ENCODE results near the gene SMIM45.

SMIM45 gene

DNA sequence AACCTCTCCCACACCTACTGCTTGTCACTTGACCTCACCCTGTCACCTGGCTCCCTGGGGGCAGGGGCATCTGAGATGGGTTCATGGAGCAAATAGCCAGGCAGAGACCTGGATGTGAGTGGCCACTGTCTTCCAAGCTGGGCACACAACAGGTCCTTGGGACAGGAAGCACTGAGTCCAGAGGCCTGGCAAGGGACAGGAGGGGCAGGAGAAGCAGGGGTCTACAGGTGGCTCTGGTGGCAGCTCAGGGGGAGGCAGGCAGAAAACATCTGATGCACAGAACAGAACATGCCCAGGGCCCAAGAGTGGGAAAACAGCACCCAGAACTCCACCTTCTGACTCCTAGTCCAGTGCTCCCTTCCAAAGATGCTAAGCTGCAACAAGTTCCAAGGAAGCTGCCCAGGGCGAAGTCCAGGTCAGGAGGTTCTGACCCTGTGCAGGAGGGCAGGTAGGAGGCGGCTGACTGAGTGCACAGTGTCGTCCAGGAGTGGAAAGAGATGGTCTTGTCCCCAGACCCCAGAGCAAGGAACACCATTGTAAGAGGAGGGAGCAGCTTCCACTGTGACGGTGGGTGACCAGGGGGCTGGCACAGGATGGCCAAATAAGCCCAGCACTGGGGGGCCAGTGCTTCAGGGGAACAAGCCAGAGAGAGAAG, 28.9 kb upstream of the SMIM45 start:
- Mint-ChIP-seq H3K27ac (peak overlapping the region; percentile 12), H3K4me1 (ENCODE audit: low read depth) (peaks cover 36% of the 10 kb centered on the region), H3K36me3 (ENCODE audit: low read depth) (peaks cover 1% of the 10 kb centered on the region), H3K9me3 (no peaks in the 10 kb centered on the region), H3K27me3 (peaks cover 4% of the 10 kb centered on the region), H3K4me3 (no peak overlapping the region)
- DNase-seq, result no peak

DNA sequence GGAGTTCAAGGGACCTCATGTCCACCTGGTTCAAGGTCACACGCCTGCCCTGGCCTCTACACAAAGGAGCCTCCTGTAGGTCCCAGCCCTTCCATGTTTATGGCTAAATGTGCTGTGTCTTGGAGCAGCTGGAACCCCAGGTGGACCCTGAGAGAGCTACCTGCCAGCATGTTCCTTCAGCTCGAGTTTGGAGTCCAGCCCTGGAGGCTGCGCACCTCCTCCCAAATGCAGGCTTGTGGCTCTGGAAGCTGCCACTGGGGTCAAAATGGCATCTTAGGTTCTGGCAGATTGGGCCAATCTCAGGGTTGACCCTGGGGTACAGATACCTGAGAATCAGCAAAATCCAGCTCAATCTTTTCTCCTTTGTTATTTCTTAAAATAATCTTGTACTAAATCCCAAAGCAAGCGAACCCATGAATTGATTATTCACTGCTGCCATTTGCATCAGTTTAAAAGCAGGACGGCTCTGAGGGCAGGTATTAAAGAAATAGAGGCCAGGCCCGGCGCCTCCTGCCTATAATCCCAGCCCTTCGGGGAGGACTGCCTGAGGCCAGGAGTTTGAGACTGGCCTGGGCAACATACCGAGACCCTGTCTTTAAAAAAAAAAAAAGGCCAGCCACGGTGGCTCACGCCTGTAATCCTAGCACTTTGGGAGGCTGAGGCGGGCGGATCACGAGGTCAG, 28.2 kb upstream of the SMIM45 start:
- H3K4me3 Mint-ChIP-seq, result no peak overlapping the region
- H3K27me3 Mint-ChIP-seq, result peaks cover 4% of the 10 kb centered on the region
- H3K9me3 Mint-ChIP-seq, result no peaks in the 10 kb centered on the region
- H3K27ac Mint-ChIP-seq, result no peak overlapping the region
- DNase-seq, result no peak
- H3K36me3 Mint-ChIP-seq (ENCODE audit: low read depth), result peaks cover 1% of the 10 kb centered on the region
- H3K4me1 Mint-ChIP-seq (ENCODE audit: low read depth), result peaks cover 38% of the 10 kb centered on the region

DNA sequence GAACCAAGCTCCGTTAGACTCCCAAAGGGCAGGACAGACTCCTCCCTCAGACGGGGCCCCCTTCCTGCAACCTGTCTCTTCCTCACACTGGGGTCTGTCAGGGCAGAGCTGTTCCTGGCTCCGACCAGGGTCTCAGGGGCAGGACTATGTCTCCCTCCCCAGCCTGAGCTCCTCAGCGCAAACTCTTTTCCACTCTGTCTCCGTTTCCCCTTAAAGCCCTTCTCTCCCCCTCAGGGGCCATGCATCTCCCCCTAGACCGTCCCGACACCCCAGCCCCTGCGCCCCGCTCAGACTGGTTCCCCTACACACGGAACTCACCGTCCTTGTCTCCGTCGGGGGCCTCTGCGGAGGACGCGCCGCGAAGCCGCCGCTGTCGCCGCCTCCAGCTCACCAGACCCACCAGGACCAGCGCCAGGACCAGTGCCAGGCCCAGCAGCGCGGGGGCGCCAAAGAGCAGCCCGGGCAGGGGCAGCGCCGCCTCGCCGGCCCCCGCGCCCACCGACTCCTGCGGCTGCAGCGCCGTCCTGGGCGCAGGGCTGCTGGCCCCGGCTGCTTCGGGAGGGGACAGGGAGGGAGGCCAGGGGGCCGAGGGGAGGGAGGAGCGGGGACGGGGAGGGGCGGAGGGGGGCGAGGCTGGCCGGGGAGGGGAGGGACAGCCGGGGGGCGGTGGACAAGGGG, 26.0 kb upstream of the SMIM45 start:
- Mint-ChIP-seq H3K36me3 (ENCODE audit: low read depth) (peaks cover 4% of the 10 kb centered on the region), H3K4me1 (ENCODE audit: low read depth) (peaks cover 35% of the 10 kb centered on the region), H3K4me3 (peak overlapping the region; percentile 77), H3K27ac (peak overlapping the region; percentile 85), H3K27me3 (peaks cover 4% of the 10 kb centered on the region), H3K9me3 (no peaks in the 10 kb centered on the region)
- peak; percentile 87 for DNase-seq

DNA sequence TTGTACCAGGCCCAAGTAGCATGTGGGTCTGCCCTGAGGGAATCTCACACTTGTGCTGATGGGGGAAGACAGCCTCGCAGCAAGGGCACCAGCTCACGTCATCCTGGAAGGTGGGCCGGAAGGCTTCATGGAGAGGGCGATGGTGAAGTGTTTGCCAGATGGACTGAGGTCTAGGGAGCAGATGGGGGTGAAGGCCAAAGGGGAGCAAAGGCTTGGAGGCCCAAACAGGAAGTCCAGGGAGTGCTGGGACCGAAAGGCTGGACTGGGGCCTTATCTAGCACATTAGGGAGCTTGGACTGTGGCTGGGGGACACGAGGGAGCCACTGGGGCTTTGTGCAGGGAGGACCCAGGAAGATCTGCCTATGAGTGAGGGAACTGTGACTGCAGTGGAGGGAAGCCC, 24.1 kb upstream of the SMIM45 start:
- Mint-ChIP-seq H3K4me3 (peak overlapping the region; percentile 62), H3K9me3 (no peaks in the 10 kb centered on the region), H3K27ac (peak overlapping the region; percentile 57), H3K36me3 (ENCODE audit: low read depth) (peaks cover 12% of the 10 kb centered on the region), H3K27me3 (peaks cover 4% of the 10 kb centered on the region), H3K4me1 (ENCODE audit: low read depth) (peaks cover 35% of the 10 kb centered on the region)
- DNase-seq, result no peak

DNA sequence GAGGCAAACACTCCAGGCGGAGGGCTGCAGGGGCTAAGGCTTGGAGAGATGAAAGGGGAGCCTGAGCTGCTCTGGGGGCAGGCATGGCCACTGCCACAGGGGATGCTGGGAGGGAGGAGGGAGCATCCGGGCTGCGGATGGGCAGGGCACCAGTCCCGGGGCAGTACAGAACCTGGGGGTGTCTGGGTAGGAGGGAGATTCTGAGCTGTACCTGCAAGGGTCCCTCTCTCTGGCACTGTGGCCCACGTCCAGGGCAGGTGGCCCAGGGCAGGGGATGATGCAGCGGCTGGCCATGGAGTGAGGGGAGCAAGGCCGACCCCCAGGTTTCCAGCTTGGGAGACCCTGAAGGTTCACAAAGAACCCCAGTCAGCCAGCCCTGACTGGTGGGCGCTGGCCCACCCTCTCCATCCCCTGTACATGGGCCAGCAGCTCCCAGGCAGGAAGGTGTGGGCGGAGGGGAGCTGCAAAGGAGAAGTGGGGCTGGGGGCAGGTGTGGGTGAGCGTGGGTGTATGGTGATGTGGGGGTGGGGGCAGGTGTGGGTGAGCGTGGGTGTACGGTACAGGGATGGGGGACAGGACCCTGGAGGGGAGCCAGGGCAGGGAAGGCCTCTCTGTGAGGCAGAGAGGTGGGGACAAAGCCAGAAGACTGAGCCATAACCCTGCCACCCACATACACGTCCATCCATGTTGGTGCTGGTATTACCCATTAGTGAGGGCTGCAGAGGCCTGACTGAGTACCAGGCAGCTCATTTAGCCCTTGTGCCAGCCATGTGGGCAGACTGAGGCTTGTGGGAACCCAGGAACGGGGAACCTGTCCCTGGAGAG, 23.1 kb upstream of the SMIM45 start:
- H3K27ac Mint-ChIP-seq, result peak overlapping the region; percentile 63
- no peaks in the 10 kb centered on the region for H3K9me3 Mint-ChIP-seq
- peaks cover 14% of the 10 kb centered on the region for H3K36me3 Mint-ChIP-seq (ENCODE audit: low read depth)
- no peak for DNase-seq
- H3K4me1 Mint-ChIP-seq (ENCODE audit: low read depth), result peaks cover 35% of the 10 kb centered on the region
- no peak overlapping the region for H3K4me3 Mint-ChIP-seq
- H3K27me3 Mint-ChIP-seq, result peaks cover 4% of the 10 kb centered on the region

DNA sequence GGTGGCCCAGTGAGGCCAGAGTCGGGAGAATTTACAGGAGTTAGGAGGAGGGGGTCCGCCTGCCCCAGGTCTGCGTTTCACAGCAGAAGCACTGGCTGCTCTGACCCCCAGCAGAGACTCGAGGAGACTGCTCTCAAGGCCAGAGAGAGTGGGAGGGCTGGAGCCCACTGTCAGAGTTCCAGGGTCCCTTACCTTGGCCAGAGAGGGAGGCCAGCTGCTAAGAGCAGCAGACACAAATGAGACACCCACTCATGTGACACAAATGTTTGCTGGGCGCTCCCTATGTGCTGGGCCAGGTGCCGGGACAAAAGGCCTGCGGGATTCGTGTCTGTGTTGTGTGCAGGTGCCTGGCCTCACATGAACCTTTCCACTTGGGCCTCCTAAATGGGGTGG, 22.5 kb upstream of the SMIM45 start:
- no peak for DNase-seq
- Mint-ChIP-seq H3K4me3 (no peak overlapping the region), H3K27me3 (peaks cover 4% of the 10 kb centered on the region), H3K27ac (peak overlapping the region; percentile 63), H3K36me3 (ENCODE audit: low read depth) (peaks cover 19% of the 10 kb centered on the region), H3K9me3 (no peaks in the 10 kb centered on the region), H3K4me1 (ENCODE audit: low read depth) (peaks cover 35% of the 10 kb centered on the region)

DNA sequence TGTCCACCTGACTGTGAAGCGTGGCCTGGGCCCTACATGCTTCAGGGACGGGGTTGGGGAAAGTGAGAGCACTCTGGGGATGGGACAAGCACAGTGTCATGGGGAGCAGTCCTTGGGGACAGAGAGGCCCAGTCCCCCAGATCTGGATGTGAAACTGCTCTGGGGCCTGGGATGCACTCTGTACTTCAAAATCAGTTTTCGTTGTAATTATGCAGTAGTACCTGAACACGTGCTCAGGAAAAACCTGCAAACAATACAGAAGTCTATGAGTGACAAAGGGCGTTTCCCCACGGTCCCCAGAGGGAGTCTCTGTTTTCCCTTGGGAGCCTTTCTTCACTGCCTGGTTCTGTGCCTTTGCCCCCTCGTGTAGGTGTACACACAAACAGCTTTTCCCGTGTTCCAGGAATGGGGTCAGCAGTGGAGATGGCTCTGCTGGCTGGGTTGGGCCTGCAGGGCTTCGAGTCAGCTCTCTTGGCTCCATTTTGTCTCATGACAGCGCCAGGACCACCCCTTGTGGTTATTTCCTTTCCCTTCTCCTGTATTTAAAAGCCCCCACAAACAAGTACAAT, 20.2 kb upstream of the SMIM45 start:
- DNase-seq, result no peak
- Mint-ChIP-seq H3K36me3 (ENCODE audit: low read depth) (peaks cover 38% of the 10 kb centered on the region), H3K9me3 (no peaks in the 10 kb centered on the region), H3K4me1 (ENCODE audit: low read depth) (peaks cover 28% of the 10 kb centered on the region), H3K27ac (no peak overlapping the region), H3K4me3 (no peak overlapping the region), H3K27me3 (no peaks in the 10 kb centered on the region)

DNA sequence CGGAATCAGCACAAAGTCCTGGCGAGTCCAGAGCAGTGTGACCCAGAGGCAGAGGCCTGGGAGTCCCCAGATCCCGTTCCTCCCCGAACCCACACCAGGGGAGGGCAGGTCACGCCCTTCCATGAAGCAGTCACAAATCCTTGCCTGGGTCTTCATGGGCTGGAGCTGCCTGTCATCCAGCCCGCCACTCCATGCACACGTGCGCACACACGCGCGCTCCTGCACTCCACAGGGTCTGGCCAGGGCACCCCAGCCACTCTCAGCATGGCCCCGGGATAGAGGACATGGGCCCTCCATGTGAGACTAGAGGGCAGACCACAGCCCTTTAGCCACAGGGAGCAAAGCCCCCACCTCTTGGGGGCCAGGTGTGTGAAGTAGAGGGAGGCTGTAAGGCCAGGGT, 19.6 kb upstream of the SMIM45 start:
- H3K27ac Mint-ChIP-seq, result no peak overlapping the region
- no peak for DNase-seq

DNA sequence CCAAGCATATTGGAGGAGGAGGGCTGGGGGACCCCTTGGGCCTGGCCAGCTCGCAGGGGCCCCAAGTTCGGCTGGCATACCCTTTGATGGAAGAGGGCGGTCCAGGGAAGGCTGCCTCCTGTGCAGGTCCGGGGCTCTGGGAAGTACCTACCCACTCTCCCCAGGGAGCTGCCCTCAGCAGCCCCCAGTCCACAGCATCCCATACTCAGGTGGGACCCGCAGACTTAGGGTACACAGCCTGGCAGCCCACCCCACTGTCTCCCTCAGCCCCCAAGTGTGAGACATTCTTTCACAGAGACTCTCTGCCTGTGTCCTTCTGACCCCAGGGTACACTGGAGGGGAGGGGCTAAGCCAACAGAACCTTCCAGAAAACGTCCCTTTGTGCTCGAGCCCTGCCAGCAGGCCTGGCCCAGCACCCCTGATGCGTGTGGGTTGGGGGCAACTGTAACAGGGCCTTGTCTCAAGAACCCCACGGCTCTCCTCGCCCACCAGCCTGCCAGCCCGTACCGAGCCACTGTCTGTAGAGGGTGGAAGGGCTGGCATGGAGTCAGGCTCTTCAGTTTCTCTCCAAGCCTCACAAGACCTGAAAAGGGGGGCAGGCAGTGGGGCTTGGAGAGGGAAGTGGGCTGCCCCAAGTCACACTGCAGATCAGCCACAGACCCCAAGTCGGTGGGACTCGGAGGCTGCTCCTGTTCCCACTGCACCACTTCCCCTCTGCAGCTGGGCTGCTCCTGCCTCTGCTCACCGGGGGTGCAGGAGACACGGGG, 18.4 kb upstream of the SMIM45 start:
- peaks cover 16% of the 10 kb centered on the region for H3K4me1 Mint-ChIP-seq (ENCODE audit: low read depth)
- H3K27ac Mint-ChIP-seq, result peak overlapping the region; percentile 52
- H3K4me3 Mint-ChIP-seq, result no peak overlapping the region
- no peaks in the 10 kb centered on the region for H3K27me3 Mint-ChIP-seq
- peaks cover 56% of the 10 kb centered on the region for H3K36me3 Mint-ChIP-seq (ENCODE audit: low read depth)
- H3K9me3 Mint-ChIP-seq, result no peaks in the 10 kb centered on the region
- DNase-seq, result no peak

More for the DNA sequence above, 19.6 kb upstream of the SMIM45 start:
- Mint-ChIP-seq H3K4me1 (ENCODE audit: low read depth) (peaks cover 23% of the 10 kb centered on the region), H3K4me3 (no peak overlapping the region), H3K36me3 (ENCODE audit: low read depth) (peaks cover 44% of the 10 kb centered on the region), H3K9me3 (no peaks in the 10 kb centered on the region), H3K27me3 (no peaks in the 10 kb centered on the region)

DNA sequence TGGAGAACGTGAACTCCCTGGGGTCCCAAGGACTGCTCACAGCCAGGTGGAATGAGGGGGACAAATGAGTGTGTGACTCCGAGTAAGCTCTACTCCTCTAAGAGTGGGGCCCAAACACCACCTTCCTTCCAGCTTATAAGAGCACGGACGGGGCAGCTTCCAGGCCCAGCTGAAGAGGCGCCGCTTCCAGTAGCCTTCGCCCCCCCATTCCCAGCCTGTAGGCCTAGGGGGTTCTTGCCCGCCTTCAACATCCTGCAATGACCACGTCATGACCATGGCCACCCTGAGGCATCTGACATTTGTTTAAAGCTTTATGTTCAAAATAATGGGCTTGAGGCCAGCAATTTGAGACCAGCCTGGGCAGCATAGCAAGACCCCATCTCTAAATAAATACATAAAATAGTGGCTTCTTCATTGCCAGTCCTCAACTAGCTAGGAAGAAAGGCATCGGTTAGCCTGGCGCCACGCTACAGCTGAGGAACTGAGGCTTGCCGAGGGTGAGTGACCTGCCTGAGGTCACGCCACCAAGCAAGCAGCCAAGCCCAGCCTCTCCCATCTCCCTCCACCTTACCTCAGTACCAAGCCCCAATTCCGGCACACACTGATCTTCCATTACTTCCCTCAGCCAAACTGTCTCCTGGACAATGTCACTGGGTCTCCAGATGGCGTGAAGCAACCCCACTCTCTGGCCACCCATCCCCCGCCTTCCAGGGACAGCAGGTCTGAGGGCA, 17.5 kb upstream of the SMIM45 start:
- no peak for DNase-seq
- Mint-ChIP-seq H3K4me1 (ENCODE audit: low read depth) (peaks cover 16% of the 10 kb centered on the region), H3K27me3 (no peaks in the 10 kb centered on the region), H3K4me3 (no peak overlapping the region), H3K9me3 (no peaks in the 10 kb centered on the region), H3K27ac (no peak overlapping the region), H3K36me3 (ENCODE audit: low read depth) (peaks cover 62% of the 10 kb centered on the region)

DNA sequence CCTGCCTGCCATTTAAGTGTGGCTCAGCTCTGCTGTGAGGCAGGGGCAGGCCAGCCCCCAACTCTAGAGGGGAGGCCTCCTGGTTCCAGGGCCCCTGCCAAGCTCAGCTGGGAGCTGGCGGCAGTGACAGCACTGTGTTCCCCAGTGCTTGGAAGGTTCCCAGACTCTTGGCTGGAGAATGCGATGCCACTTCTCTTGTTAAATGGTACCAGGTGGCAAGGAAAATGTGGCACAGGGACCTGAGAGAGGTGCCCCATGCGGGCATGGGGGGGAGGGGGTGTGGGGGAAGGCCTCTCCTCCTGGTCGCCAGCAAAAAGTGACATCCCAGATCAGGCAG, 17.0 kb upstream of the SMIM45 start:
- Mint-ChIP-seq H3K4me3 (no peak overlapping the region), H3K36me3 (ENCODE audit: low read depth) (peaks cover 67% of the 10 kb centered on the region), H3K9me3 (no peaks in the 10 kb centered on the region), H3K27me3 (no peaks in the 10 kb centered on the region), H3K4me1 (ENCODE audit: low read depth) (peaks cover 20% of the 10 kb centered on the region), H3K27ac (no peak overlapping the region)
- DNase-seq, result no peak

DNA sequence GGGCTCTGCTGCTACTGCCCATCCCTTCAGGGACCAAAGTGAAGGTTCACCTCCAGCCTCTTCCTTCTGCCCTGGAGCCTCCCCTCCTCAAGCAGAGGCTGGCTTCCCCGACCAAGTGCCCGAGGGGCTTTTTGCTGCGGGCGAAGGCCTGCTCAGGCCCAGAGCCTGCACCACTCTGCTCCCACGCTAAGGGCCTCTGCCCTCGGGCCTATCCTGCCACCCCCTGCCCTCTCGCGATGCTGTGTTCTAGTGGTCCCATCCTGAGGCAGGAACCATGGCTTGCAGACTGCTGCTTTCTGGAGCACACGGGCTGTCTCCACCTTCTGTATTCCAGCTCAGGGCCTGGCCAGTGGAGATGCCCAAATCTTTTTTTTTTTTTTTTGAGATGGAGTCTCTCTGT, 16.4 kb upstream of the SMIM45 start:
- H3K4me3 Mint-ChIP-seq, result no peak overlapping the region
- DNase-seq, result no peak
- peaks cover 25% of the 10 kb centered on the region for H3K4me1 Mint-ChIP-seq (ENCODE audit: low read depth)
- no peaks in the 10 kb centered on the region for H3K27me3 Mint-ChIP-seq
- peak overlapping the region; percentile 14 for H3K27ac Mint-ChIP-seq
- no peaks in the 10 kb centered on the region for H3K9me3 Mint-ChIP-seq
- H3K36me3 Mint-ChIP-seq (ENCODE audit: low read depth), result peaks cover 73% of the 10 kb centered on the region

DNA sequence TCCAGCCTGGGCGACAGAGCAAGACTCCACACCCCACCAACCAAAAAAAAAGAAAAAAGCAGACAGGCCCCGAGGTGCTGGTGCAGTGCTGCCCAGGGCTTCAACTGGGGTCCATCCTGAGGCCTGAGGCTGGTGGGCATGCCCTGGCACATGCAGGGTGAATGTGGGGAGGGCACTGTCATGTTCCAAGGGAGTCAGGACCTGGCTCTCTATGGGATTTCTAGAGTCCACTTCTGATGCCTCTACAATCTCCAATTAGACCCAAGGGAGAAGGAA, 15.1 kb upstream of the SMIM45 start:
- Mint-ChIP-seq H3K4me3 (no peak overlapping the region), H3K4me1 (ENCODE audit: low read depth) (peaks cover 38% of the 10 kb centered on the region), H3K9me3 (no peaks in the 10 kb centered on the region), H3K27me3 (no peaks in the 10 kb centered on the region), H3K27ac (peak overlapping the region; percentile 18), H3K36me3 (ENCODE audit: low read depth) (peaks cover 82% of the 10 kb centered on the region)
- no peak for DNase-seq

Measured in activated T-cell treated with anti-CD3 and anti-CD28 coated beads, Interleukin-2, amount 50 U/mL, for 24 hours (primary cell).